Keratinocyte (primary cell): ENCODE measurements around the gene CACNB4. TPM values are rescaled to one million over a fixed set of nuclear protein-coding genes. Genes with fewer than 3 reads are reported as not detected.
"Not testable (repeated sequence)": the region's sequence is repeated elsewhere in the genome, so short reads cannot be mapped to it uniquely, and the experiment has no call there.

Experiments
- DNase-seq: peaks from one replicate; pipeline ENCODE4 v3.0.0-alpha.2; 2011; ENCODE audit warnings: low read depth, missing footprints, low spot score
- FAIRE-seq: peaks from 2 replicates; lab custom pipeline; 2011; peaks lifted over from hg19 to GRCh38; lab: Jason Lieb, UNC
- H2AFZ ChIP-seq: 2 replicates; pipeline ENCODE4 v1.6.0; 2012; ENCODE audit warnings: low read length, control low read depth, inconsistent platforms; ENCODE audit not compliant: control insufficient read depth
- H3K27ac ChIP-seq: 2 replicates; pipeline ENCODE4 v1.5.1; 2011; ENCODE audit warnings: low read length; ENCODE audit not compliant: control insufficient read depth, insufficient read depth
- H3K27me3 ChIP-seq: 3 replicates; pipeline ENCODE4 v1.6.0; 2011; ENCODE audit warnings: low read length; ENCODE audit not compliant: control insufficient read depth, insufficient read depth; ENCODE audit errors: extremely low read depth
- H3K36me3 ChIP-seq, 2 experiments: 2 replicates in 1 of 2; 3 replicates in 1 of 2; pipeline ENCODE4 v1.5.1; 2011; ENCODE audit warnings: low read length in 2 of 2, mild to moderate bottlenecking in 1 of 2; ENCODE audit not compliant: control insufficient read depth in 2 of 2, insufficient read depth in 2 of 2; ENCODE audit errors: extremely low read depth in 1 of 2
- H3K4me1 ChIP-seq: 3 replicates; pipeline ENCODE4 v1.5.1; 2011; ENCODE audit warnings: low read length; ENCODE audit not compliant: control insufficient read depth, insufficient read depth; ENCODE audit errors: extremely low read depth
- H3K4me2 ChIP-seq: 3 replicates; pipeline ENCODE4 v1.6.0; 2011; ENCODE audit warnings: low read depth, low read length; ENCODE audit not compliant: control insufficient read depth, insufficient read depth; ENCODE audit errors: extremely low read depth
- H3K4me3 ChIP-seq, 3 experiments: fragments of 200-600 bp in 1 of 3; sonication (generic) in 1 of 3; 2 replicates in 2 of 3; 3 replicates in 1 of 3; pipeline ENCODE4 v1.5.1; 2011 to 2016; ENCODE audit warnings: low read length in 3 of 3, mild to moderate bottlenecking in 3 of 3, control low read depth in 2 of 3, inconsistent platforms in 1 of 3, low read depth in 1 of 3, mixed read lengths in 1 of 3, mixed run types in 1 of 3, moderate library complexity in 1 of 3; ENCODE audit not compliant: control insufficient read depth in 2 of 3, insufficient read depth in 2 of 3; ENCODE audit errors: extremely low read depth in 1 of 3
- H3K79me2 ChIP-seq: 2 replicates; pipeline ENCODE4 v1.6.0; 2012; ENCODE audit warnings: low read length; ENCODE audit not compliant: control insufficient read depth, insufficient read depth
- H3K9ac ChIP-seq: 3 replicates; pipeline ENCODE4 v1.6.0; 2011; ENCODE audit warnings: low read length; ENCODE audit not compliant: control insufficient read depth, insufficient read depth; ENCODE audit errors: extremely low read depth
- H3K9me1 ChIP-seq: 3 replicates; pipeline ENCODE4 v1.6.0; 2011; ENCODE audit warnings: low read length; ENCODE audit not compliant: control insufficient read depth, insufficient read depth; ENCODE audit errors: extremely low read depth
- H3K9me3 ChIP-seq: 2 replicates; pipeline ENCODE4 v1.5.1; 2012; ENCODE audit warnings: low read depth, low read length; ENCODE audit not compliant: control insufficient read depth
- H4K20me1 ChIP-seq: 3 replicates; pipeline ENCODE4 v1.6.0; 2011; ENCODE audit warnings: low read length; ENCODE audit not compliant: control insufficient read depth, insufficient read depth; ENCODE audit errors: extremely low read depth
- CTCF ChIP-seq, 3 experiments: IDR thresholded peaks in 1 of 3; conservative IDR thresholded peaks in 1 of 3; optimal IDR thresholded peaks in 1 of 3; 2 replicates in 2 of 3; 3 replicates in 1 of 3; pipeline versions ENCODE3 to v1.5.1; 2011; ENCODE audit warnings: low read length in 3 of 3, mild to moderate bottlenecking in 3 of 3, moderate library complexity in 2 of 3, control low read depth in 1 of 3, inconsistent platforms in 1 of 3; ENCODE audit not compliant: insufficient read depth in 2 of 3; ENCODE audit errors: extremely low read depth in 1 of 3
- EZH2 ChIP-seq: IDR thresholded peaks from one replicate; pipeline ENCODE4 v1.6.1; 2012; ENCODE audit warnings: inconsistent platforms, mild to moderate bottlenecking, low read length, moderate library complexity
- dilution Hi-C: fragments of 300-500 bp; cut with MboI; formaldehyde crosslinking; loops from one replicate; pipeline ENCODE4 v1.7.0; 2020; ENCODE audit warnings: low sequenced_read_pairs; ENCODE audit not compliant: extremely low pct_ligation_motif_present
- polyA plus RNA-seq, 5 experiments: library from polyadenylated mRNA; depleted of rRNA in 3 of 5; stranded (reverse) in 3 of 5; stranded (forward) in 1 of 5; unstranded in 1 of 5; fragments of >200 nt; gene quantifications; 1 replicate in 1 of 5; 2 replicates in 3 of 5; 3 replicates in 1 of 5; pipeline versions ENCODE4 v1.2.1 to v1.2.3, GENCODE V29; 2011 to 2012; ENCODE audit warnings: missing spikeins in 2 of 5, low read depth in 1 of 5, low replicate concordance in 1 of 5

The CACNB4 gene
- polyA plus RNA-seq, 1 donor (not counting 4 experiments of a cell fraction or from before 2014, with no cell fraction given), result 0.30 TPM

DNA sequence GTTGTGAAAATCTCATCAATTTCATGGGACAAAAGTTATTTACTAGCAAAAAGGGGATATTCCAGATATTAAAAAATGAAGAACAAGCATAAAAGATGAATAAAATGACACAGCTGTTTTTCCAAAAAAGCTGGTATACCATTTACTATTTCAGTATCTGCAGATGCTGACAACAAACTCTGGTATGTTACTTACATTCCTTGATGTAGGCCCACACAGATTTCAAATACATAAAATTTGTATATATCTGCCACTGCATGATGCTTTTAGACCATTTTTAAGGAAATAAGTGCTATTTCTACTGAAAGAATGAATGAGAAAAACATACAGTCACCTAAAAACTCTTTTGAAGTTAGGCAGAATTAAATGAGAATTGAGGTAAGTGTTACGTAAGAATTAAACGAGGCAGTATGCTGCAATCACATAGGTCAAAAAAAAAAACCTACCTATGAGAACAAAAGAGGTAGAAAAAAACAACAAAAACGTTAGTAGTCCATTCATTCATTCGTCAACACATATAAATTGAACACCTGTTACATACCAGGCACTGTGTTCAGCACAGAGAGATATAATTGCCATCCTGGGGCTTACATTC lies 303.1 kb downstream of the CACNB4 start:
- TF ChIP-seq CTCF (optimal IDR thresholded peaks at IDR 0.05 in 1 of 3, IDR thresholded peaks at IDR 0.05 in 1 of 3, conservative IDR thresholded peaks at IDR 0.05 in 1 of 3; ENCODE audit: extremely low read depth in 1 of 3, insufficient read depth in 2 of 3, low read length in 3 of 3) (no peak), EZH2 (no peak)
- FAIRE-seq, result no peak
- Histone ChIP-seq H3K4me2 (no peak overlapping the region), H3K4me3 (no peak overlapping the region), H3K4me1 (no peaks in the 10 kb centered on the region), H3K9ac (no peak overlapping the region), H3K36me3 (no peaks in the 10 kb centered on the region), H2AFZ (no peak overlapping the region), H3K27me3 (no peaks in the 10 kb centered on the region), H3K27ac (no peak overlapping the region), H3K9me1 (no peaks in the 10 kb centered on the region), H3K79me2 (no peaks in the 10 kb centered on the region), H3K9me3 (no peaks in the 10 kb centered on the region), H4K20me1 (no peaks in the 10 kb centered on the region)
- no peak for DNase-seq
- dilution Hi-C loops, result no loop called here

DNA sequence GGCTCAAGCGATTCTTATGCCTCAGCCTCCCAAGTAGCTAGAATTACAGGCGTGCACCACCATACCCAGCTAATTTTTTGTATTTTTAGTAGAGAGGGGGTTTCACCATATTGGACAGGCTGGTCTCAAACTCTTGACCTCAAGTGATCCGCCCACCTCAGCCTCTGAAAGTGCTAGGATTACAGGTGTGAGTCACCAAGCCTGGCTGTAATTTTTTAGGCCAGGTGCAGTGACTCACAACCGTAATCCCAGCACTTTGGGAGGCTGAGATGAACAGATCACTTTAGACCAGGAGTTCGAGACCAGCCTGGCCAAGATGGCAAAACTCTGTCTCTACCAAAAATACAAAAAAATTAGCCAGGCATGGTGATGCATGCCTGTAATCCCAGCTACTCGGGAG lies 304.4 kb downstream of the CACNB4 start:
- H2AFZ ChIP-seq, H3K27me3 ChIP-seq, H3K4me1 ChIP-seq, FAIRE-seq, dilution Hi-C loops, H3K4me3 ChIP-seq, H3K9me1 ChIP-seq, DNase-seq, H3K9me3 ChIP-seq, H4K20me1 ChIP-seq, H3K9ac ChIP-seq, H3K27ac ChIP-seq, H3K36me3 ChIP-seq, H3K79me2 ChIP-seq, H3K4me2 ChIP-seq: not testable (repeated sequence)

- dilution Hi-C loops, result no loop called here
- Histone ChIP-seq H3K9me3 (no peaks in the 10 kb centered on the region), H3K36me3 (no peaks in the 10 kb centered on the region)
Measured at GRCh38 chr2:151793123-151793522, 305.7 kb downstream of the CACNB4 start.

More at GRCh38 chr2:151793123-151793522, 305.7 kb downstream of the CACNB4 start:
- Histone ChIP-seq H4K20me1 (no peaks in the 10 kb centered on the region), H3K4me1 (no peaks in the 10 kb centered on the region), H3K27me3 (no peaks in the 10 kb centered on the region), H3K4me3 (no peak overlapping the region), H3K4me2 (no peak overlapping the region), H3K9ac (no peak overlapping the region), H3K27ac (no peak overlapping the region), H2AFZ (no peak overlapping the region), H3K79me2 (no peaks in the 10 kb centered on the region), H3K9me1 (no peaks in the 10 kb centered on the region)
- DNase-seq (no peak), FAIRE-seq (no peak)
- TF ChIP-seq CTCF (optimal IDR thresholded peaks at IDR 0.05 in 1 of 3, IDR thresholded peaks at IDR 0.05 in 1 of 3, conservative IDR thresholded peaks at IDR 0.05 in 1 of 3; ENCODE audit: extremely low read depth in 1 of 3, insufficient read depth in 2 of 3, low read length in 3 of 3) (no peak), EZH2 (no peak)
